Esophagus squamous epithelium (tissue), 4 donors: ENCODE data around the gene RAB20.
"Not testable (repeated sequence)": the region's sequence is repeated elsewhere in the genome, so short reads cannot be mapped to it uniquely, and the experiment has no call there.

Source experiments
- POLR2A ChIP-seq, 4 donors: fragments of 450-650 bp; IDR thresholded peaks; one replicate each; pipeline ENCODE4 v1.6.1; 2017; ENCODE audit warnings: antibody characterized with exemption in 4 of 4, mild to moderate bottlenecking in 4 of 4, moderate library complexity in 3 of 4
- TF ChIP-seq, protein P1 (sequence below), 6 experiments: fragments of 450-650 bp in 4 of 6; fragments of 200-600 bp in 2 of 6; sonication (generic) in 2 of 6; IDR thresholded peaks; one replicate each; pipeline ENCODE4 v1.5.1; 2016 to 2019; ENCODE audit warnings: antibody characterized with exemption in 6 of 6, mild to moderate bottlenecking in 4 of 6, moderate library complexity in 4 of 6

DNA sequence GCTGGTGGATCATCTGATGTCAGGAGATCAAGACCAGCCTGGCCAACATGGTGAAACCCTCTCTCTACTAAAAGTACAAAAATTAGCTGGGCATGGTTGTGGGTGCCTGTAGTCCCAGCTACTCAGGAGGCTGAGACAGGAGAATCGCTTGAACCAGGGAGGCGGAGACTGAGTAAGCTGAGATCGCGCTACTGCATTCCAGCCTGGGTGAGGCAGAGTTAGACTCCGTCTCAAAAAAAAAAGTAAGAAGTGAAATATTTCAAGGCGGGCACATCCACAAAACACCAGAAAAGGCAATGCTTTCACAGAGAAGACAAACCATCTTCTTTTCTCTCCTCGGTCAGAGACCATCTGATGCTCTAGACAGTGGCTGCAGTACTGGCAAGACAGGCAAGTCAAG, 8.4 kb upstream of the RAB20 start:
- TF ChIP-seq POLR2A (IDR thresholded peaks at IDR 0.05), result not testable (repeated sequence)
- TF ChIP-seq, protein P1, sequence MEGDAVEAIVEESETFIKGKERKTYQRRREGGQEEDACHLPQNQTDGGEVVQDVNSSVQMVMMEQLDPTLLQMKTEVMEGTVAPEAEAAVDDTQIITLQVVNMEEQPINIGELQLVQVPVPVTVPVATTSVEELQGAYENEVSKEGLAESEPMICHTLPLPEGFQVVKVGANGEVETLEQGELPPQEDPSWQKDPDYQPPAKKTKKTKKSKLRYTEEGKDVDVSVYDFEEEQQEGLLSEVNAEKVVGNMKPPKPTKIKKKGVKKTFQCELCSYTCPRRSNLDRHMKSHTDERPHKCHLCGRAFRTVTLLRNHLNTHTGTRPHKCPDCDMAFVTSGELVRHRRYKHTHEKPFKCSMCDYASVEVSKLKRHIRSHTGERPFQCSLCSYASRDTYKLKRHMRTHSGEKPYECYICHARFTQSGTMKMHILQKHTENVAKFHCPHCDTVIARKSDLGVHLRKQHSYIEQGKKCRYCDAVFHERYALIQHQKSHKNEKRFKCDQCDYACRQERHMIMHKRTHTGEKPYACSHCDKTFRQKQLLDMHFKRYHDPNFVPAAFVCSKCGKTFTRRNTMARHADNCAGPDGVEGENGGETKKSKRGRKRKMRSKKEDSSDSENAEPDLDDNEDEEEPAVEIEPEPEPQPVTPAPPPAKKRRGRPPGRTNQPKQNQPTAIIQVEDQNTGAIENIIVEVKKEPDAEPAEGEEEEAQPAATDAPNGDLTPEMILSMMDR (IDR thresholded peaks at IDR 0.05), result not testable (repeated sequence)
